HEK293 (cell line): ENCODE results near the gene SENP8.

ENCODE experiments used
- BCL6B ChIP-seq: fragments of 450-650 bp; formaldehyde crosslinking; IDR thresholded peaks from 2 replicates; pipeline ENCODE4 v1.5.1; 2017; ENCODE audit warnings: missing biosample characterization, missing genetic modification characterization
- GFI1B ChIP-seq: fragments of 450-650 bp; formaldehyde crosslinking; IDR thresholded peaks from 2 replicates; pipeline ENCODE4 v1.5.1; 2016; ENCODE audit warnings: missing biosample characterization, missing genetic modification characterization
- HOXA7 ChIP-seq: sonication (generic); formaldehyde crosslinking; IDR thresholded peaks from 2 replicates; pipeline ENCODE4 v1.8.1; 2022; ENCODE audit warnings: missing genetic modification reagents, borderline replicate concordance
- HOXC10 ChIP-seq: sonication (generic); formaldehyde crosslinking; IDR thresholded peaks from 2 replicates; pipeline ENCODE4 v1.8.1; 2023; ENCODE audit warnings: mild to moderate bottlenecking, missing genetic modification reagents
- KLF9 ChIP-seq: fragments of 450-650 bp; formaldehyde crosslinking; IDR thresholded peaks from 2 replicates; pipeline ENCODE4 v1.5.1; 2016; ENCODE audit warnings: missing biosample characterization, missing genetic modification characterization, low read depth
- MYNN ChIP-seq: fragments of 450-650 bp; formaldehyde crosslinking; IDR thresholded peaks from 2 replicates; pipeline ENCODE4 v1.5.1; 2016; ENCODE audit warnings: missing biosample characterization, missing genetic modification characterization, borderline replicate concordance
- OSR2 ChIP-seq: fragments of 450-650 bp; formaldehyde crosslinking; IDR thresholded peaks from 2 replicates; pipeline ENCODE4 v1.5.1; 2016; ENCODE audit warnings: missing biosample characterization, missing genetic modification characterization
- REPIN1 ChIP-seq: fragments of 450-650 bp; formaldehyde crosslinking; IDR thresholded peaks from 2 replicates; pipeline ENCODE4 v1.5.1; 2017; ENCODE audit warnings: missing biosample characterization, missing genetic modification characterization, low read depth
- SETDB1 ChIP-seq: IDR thresholded peaks from one replicate; pipeline ENCODE4 v1.6.1; 2017; ENCODE audit warnings: mild to moderate bottlenecking, low read length, moderate library complexity, mixed read lengths; ENCODE audit not compliant: insufficient read length
- SP2 ChIP-seq: fragments of 450-650 bp; formaldehyde crosslinking; IDR thresholded peaks from 2 replicates; pipeline ENCODE4 v1.5.1; 2016; ENCODE audit warnings: missing biosample characterization, missing genetic modification characterization
- ZBTB1 ChIP-seq: fragments of 450-650 bp; formaldehyde crosslinking; IDR thresholded peaks from 2 replicates; pipeline ENCODE4 v1.5.1; 2016; ENCODE audit warnings: missing biosample characterization, missing genetic modification characterization
- ZBTB8A ChIP-seq: fragments of 450-650 bp; formaldehyde crosslinking; IDR thresholded peaks from 2 replicates; pipeline ENCODE4 v1.5.1; 2016; ENCODE audit warnings: missing biosample characterization, missing genetic modification characterization
- ZFP37 ChIP-seq: fragments of 450-650 bp; formaldehyde crosslinking; IDR thresholded peaks from 2 replicates; pipeline ENCODE4 v1.5.1; 2016; ENCODE audit warnings: missing biosample characterization, missing genetic modification characterization
- ZNF112 ChIP-seq: fragments of 450-650 bp; formaldehyde crosslinking; IDR thresholded peaks from 2 replicates; pipeline ENCODE4 v1.5.0; 2017; ENCODE audit warnings: missing biosample characterization, missing genetic modification characterization
- ZNF157 ChIP-seq: fragments of 450-650 bp; formaldehyde crosslinking; IDR thresholded peaks from 2 replicates; pipeline ENCODE4 v1.5.1; 2016; ENCODE audit warnings: missing biosample characterization, missing genetic modification characterization
- ZNF350 ChIP-seq: fragments of 450-650 bp; formaldehyde crosslinking; IDR thresholded peaks from 2 replicates; pipeline ENCODE4 v1.5.0; 2017; ENCODE audit warnings: missing biosample characterization, mild to moderate bottlenecking, missing genetic modification characterization
- ZNF391 ChIP-seq: fragments of 450-650 bp; formaldehyde crosslinking; IDR thresholded peaks from 2 replicates; pipeline ENCODE4 v1.5.1; 2016; ENCODE audit warnings: low read depth, missing biosample characterization, missing genetic modification characterization, borderline replicate concordance
- ZNF394 ChIP-seq: fragments of 450-650 bp; formaldehyde crosslinking; IDR thresholded peaks from 2 replicates; pipeline ENCODE4 v1.5.1; 2016; ENCODE audit warnings: missing biosample characterization, missing genetic modification characterization, mild to moderate bottlenecking, moderate library complexity, borderline replicate concordance
- ZNF433 ChIP-seq: fragments of 450-650 bp; formaldehyde crosslinking; IDR thresholded peaks from 2 replicates; pipeline ENCODE4 v1.5.1; 2016; ENCODE audit warnings: missing biosample characterization, missing genetic modification characterization, low read depth
- ZNF843 ChIP-seq: fragments of 450-650 bp; formaldehyde crosslinking; IDR thresholded peaks from 2 replicates; pipeline ENCODE4 v1.5.1; 2016; ENCODE audit warnings: missing biosample characterization, missing genetic modification characterization
- ZSCAN30 ChIP-seq: fragments of 450-650 bp; IDR thresholded peaks from 2 replicates; pipeline ENCODE4 v1.5.1; 2018; ENCODE audit warnings: missing biosample characterization, mild to moderate bottlenecking, missing genetic modification characterization, moderate library complexity
- ZXDB ChIP-seq: fragments of 450-650 bp; formaldehyde crosslinking; IDR thresholded peaks from 2 replicates; pipeline ENCODE4 v1.5.1; 2016; ENCODE audit warnings: missing biosample characterization, missing genetic modification characterization
- TF ChIP-seq, protein P1 (sequence below): fragments of 450-650 bp; formaldehyde crosslinking; IDR thresholded peaks from 2 replicates; pipeline ENCODE4 v1.5.1; 2017; ENCODE audit warnings: missing biosample characterization, missing genetic modification characterization
- TF ChIP-seq, protein P2 (sequence below): fragments of 450-650 bp; formaldehyde crosslinking; IDR thresholded peaks from 2 replicates; pipeline ENCODE4 v1.5.1; 2017; ENCODE audit warnings: missing biosample characterization, missing genetic modification characterization
- TF ChIP-seq, protein P3 (sequence below): fragments of 450-650 bp; formaldehyde crosslinking; IDR thresholded peaks from 2 replicates; pipeline ENCODE4 v1.5.1; 2016; ENCODE audit warnings: missing biosample characterization, missing genetic modification characterization

Gene SENP8

DNA sequence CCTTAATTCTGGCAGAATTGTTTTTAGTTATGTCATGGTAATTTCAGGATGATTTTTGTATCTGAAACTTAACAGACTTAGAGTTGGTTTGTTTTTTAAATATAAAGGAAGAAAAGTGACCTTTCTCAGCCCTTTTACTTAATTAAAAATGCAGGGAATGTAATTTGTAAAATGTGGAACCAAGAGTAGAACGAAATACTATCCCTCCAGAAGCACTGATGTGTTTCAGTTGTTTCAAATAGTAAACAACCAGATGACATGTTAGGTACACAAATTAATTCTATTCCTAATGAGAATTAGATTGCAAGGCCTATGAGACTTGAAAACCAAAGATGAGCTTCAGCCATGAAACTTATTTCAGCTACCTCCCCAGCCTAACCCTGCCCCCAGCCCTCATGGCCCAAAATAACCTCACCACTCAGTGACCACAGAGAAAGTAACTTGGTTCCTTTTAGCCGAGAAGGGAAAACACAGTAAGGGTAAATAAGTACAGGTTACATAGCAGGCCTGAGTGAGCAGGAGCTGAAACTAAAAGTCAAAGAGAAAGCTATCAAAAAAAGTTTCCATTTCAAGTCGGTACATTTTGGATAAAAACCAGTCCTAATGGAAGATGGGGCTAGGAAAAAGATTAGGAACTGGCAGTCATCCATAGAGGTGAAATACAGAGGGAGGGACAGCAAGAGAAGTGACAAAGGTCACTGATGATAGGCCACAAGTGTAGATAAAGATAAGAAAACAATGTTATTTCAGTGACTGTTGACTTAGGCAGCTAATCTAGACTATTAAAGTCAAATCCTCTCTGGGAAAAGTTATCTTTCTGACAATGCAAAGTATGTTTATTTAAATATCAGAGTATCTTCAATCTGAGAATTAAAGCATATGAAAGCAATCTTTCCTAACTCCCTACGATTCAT, 23.2 kb downstream of the SENP8 start (continued):
- TF ChIP-seq ZNF157 = no peak
- no peak for TF ChIP-seq ZSCAN30 (tag by site-specific recombination)
- TF ChIP-seq, protein P1, sequence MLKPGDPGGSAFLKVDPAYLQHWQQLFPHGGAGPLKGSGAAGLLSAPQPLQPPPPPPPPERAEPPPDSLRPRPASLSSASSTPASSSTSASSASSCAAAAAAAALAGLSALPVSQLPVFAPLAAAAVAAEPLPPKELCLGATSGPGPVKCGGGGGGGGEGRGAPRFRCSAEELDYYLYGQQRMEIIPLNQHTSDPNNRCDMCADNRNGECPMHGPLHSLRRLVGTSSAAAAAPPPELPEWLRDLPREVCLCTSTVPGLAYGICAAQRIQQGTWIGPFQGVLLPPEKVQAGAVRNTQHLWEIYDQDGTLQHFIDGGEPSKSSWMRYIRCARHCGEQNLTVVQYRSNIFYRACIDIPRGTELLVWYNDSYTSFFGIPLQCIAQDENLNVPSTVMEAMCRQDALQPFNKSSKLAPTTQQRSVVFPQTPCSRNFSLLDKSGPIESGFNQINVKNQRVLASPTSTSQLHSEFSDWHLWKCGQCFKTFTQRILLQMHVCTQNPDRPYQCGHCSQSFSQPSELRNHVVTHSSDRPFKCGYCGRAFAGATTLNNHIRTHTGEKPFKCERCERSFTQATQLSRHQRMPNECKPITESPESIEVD = peak; percentile 87
- TF ChIP-seq SP2 (tag by site-specific recombination) = no peak
- peak; percentile 70 for TF ChIP-seq OSR2
- TF ChIP-seq, protein P2, sequence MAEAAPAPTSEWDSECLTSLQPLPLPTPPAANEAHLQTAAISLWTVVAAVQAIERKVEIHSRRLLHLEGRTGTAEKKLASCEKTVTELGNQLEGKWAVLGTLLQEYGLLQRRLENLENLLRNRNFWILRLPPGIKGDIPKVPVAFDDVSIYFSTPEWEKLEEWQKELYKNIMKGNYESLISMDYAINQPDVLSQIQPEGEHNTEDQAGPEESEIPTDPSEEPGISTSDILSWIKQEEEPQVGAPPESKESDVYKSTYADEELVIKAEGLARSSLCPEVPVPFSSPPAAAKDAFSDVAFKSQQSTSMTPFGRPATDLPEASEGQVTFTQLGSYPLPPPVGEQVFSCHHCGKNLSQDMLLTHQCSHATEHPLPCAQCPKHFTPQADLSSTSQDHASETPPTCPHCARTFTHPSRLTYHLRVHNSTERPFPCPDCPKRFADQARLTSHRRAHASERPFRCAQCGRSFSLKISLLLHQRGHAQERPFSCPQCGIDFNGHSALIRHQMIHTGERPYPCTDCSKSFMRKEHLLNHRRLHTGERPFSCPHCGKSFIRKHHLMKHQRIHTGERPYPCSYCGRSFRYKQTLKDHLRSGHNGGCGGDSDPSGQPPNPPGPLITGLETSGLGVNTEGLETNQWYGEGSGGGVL = 0 out of 2 replicates have a peak, but pooled peaks have one; percentile 15
- no peak for TF ChIP-seq ZFP37
- no peak for TF ChIP-seq ZNF394 (tag by site-specific recombination)
- TF ChIP-seq ZNF112 (tag by site-specific recombination) = no peak
- TF ChIP-seq, protein P3, sequence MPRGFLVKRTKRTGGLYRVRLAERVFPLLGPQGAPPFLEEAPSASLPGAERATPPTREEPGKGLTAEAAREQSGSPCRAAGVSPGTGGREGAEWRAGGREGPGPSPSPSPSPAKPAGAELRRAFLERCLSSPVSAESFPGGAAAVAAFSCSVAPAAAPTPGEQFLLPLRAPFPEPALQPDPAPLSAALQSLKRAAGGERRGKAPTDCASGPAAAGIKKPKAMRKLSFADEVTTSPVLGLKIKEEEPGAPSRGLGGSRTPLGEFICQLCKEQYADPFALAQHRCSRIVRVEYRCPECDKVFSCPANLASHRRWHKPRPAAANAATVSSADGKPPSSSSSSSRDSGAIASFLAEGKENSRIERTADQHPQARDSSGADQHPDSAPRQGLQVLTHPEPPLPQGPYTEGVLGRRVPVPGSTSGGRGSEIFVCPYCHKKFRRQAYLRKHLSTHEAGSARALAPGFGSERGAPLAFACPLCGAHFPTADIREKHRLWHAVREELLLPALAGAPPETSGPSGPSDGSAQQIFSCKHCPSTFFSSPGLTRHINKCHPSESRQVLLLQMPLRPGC (tag by site-specific recombination) = no peak
- no peak for TF ChIP-seq REPIN1
- no peak for TF ChIP-seq HOXA7 (CRISPR knock-in tag)
- TF ChIP-seq ZBTB1 (tag by site-specific recombination) = no peak
- no peak for TF ChIP-seq ZNF433 (tag by site-specific recombination)
- TF ChIP-seq ZNF391 = no peak
- no peak for TF ChIP-seq HOXC10 (CRISPR knock-in tag)
- no peak for TF ChIP-seq SETDB1
- TF ChIP-seq ZNF350 (tag by site-specific recombination) = no peak
- TF ChIP-seq ZBTB8A (tag by site-specific recombination) = no peak
- no peak for TF ChIP-seq MYNN (tag by site-specific recombination)
- peak; percentile 76 for TF ChIP-seq ZNF843 (tag by site-specific recombination)
- TF ChIP-seq ZXDB (tag by site-specific recombination) = peak; percentile 84
- no peak for TF ChIP-seq GFI1B
- TF ChIP-seq BCL6B = no peak
- no peak for TF ChIP-seq KLF9 (tag by site-specific recombination)
